H1 (cell line): ENCODE data around the gene PGD. TPM values are rescaled to one million over a fixed set of nuclear protein-coding genes. Genes with fewer than 3 reads are reported as not detected.

ENCODE experiments used
- CTCF ChIA-PET: fragments of 300-600 bp; sonication (Branson Sonifier 250); formaldehyde crosslinking; loops from one replicate; lab custom pipeline; 2021; ENCODE audit not compliant: partially characterized antibody; lab: Charles Lee
- POLR2A ChIA-PET: fragments of 300-600 bp; sonication (Branson Sonifier 250); formaldehyde crosslinking; loops from one replicate; lab custom pipeline; 2021; ENCODE audit warnings: inconsistent platforms; ENCODE audit not compliant: partially characterized antibody; lab: Charles Lee
- DNase-seq, 2 experiments: peaks; one replicate each; pipeline versions ENCODE4 v3.0.0 to v3.0.0-alpha.2; 2010 to 2022; ENCODE audit warnings: low spot score in 2 of 2, low read depth in 1 of 2, mixed read lengths in 1 of 2
- FAIRE-seq: peaks from 2 replicates; lab custom pipeline; 2011; peaks lifted over from hg19 to GRCh38; lab: Jason Lieb, UNC
- H2AFZ ChIP-seq: 2 replicates; pipeline ENCODE4 v1.8.1; 2012; ENCODE audit warnings: low read length, inconsistent platforms
- H2AK5ac ChIP-seq: 2 replicates; pipeline ENCODE4 v1.6.1; 2013; ENCODE audit warnings: low read depth, low read length
- H2BK120ac ChIP-seq: replicated peaks from 2 replicates; pipeline ENCODE3; 2013; ENCODE audit warnings: low read depth, low read length, inconsistent platforms
- H2BK12ac ChIP-seq: 2 replicates; pipeline ENCODE4 v1.6.1; 2013; ENCODE audit warnings: low read depth, low read length
- H2BK15ac ChIP-seq: 2 replicates; pipeline ENCODE4 v1.6.1; 2013; ENCODE audit warnings: low read length
- H2BK20ac ChIP-seq: 2 replicates; pipeline ENCODE4 v1.6.1; 2013; ENCODE audit warnings: low read length
- H2BK5ac ChIP-seq: 2 replicates; pipeline ENCODE4 v1.6.1; 2013; ENCODE audit warnings: low read depth, low read length
- H3K14ac ChIP-seq: 2 replicates; pipeline ENCODE4 v1.6.1; 2013; ENCODE audit warnings: inconsistent platforms; ENCODE audit not compliant: insufficient read length
- H3K18ac ChIP-seq: 2 replicates; pipeline ENCODE4 v1.6.1; 2013; ENCODE audit warnings: low read length; ENCODE audit errors: extremely low read depth
- H3K23ac ChIP-seq: 2 replicates; pipeline ENCODE4 v1.6.1; 2013; ENCODE audit warnings: inconsistent platforms; ENCODE audit not compliant: insufficient read length
- H3K23me2 ChIP-seq: 2 replicates; pipeline ENCODE4 v1.6.1; 2013; ENCODE audit warnings: low read depth, low read length
- H3K27ac ChIP-seq: 2 replicates; pipeline ENCODE4 v1.6.1; 2011; ENCODE audit warnings: low read depth, low read length, inconsistent platforms
- H3K27me3 ChIP-seq, 4 experiments: replicated peaks in 1 of 4; 1 replicate in 1 of 4; 2 replicates in 3 of 4; pipeline versions ENCODE4 v1.6.1 to v1.8.1; 2011 to 2013; ENCODE audit warnings: low read length in 3 of 4, mild to moderate bottlenecking in 3 of 4, inconsistent platforms in 2 of 4, mixed read lengths in 2 of 4, moderate library complexity in 1 of 4; ENCODE audit not compliant: control insufficient read depth in 3 of 4, insufficient read depth in 3 of 4; ENCODE audit errors: extremely low read depth in 1 of 4
- H3K36me3 ChIP-seq, 4 experiments: 2 replicates each; pipeline versions ENCODE4 v1.6.1 to v1.8.1; 2011 to 2013; ENCODE audit warnings: mild to moderate bottlenecking in 4 of 4, low read length in 3 of 4, moderate library complexity in 2 of 4, control low read depth in 1 of 4, inconsistent platforms in 1 of 4; ENCODE audit not compliant: insufficient read depth in 4 of 4, control insufficient read depth in 2 of 4
- H3K4ac ChIP-seq: replicated peaks from 2 replicates; pipeline ENCODE3; 2013; ENCODE audit warnings: low read length, low read depth, mixed read lengths, inconsistent platforms; ENCODE audit not compliant: insufficient read length
- H3K4me1 ChIP-seq, 4 experiments: replicated peaks in 1 of 4; 1 replicate in 1 of 4; 2 replicates in 3 of 4; pipeline versions ENCODE4 v1.6.1 to v1.8.1; 2011 to 2013; ENCODE audit warnings: low read length in 3 of 4, inconsistent platforms in 2 of 4, mixed read lengths in 1 of 4; ENCODE audit not compliant: insufficient read depth in 4 of 4, control insufficient read depth in 3 of 4
- H3K4me2 ChIP-seq, 2 experiments: 2 replicates each; pipeline versions ENCODE4 v1.6.1 to v1.8.1; 2011 to 2013; ENCODE audit warnings: low read depth in 2 of 2, low read length in 2 of 2, control low read depth in 1 of 2, inconsistent platforms in 1 of 2, mild to moderate bottlenecking in 1 of 2; ENCODE audit not compliant: insufficient read depth in 1 of 2
- H3K4me3 ChIP-seq, 4 experiments: fragments of 200-600, 300-600 bp in 1 of 4; sonication (generic), shearing (Covaris generic), sonication (Bioruptor Twin) in 1 of 4; 2 replicates each; pipeline versions ENCODE4 v1.5.1 to v1.8.1; 2011 to 2016; ENCODE audit warnings: low read length in 4 of 4, low read depth in 3 of 4, control low read depth in 2 of 4, inconsistent platforms in 2 of 4, mild to moderate bottlenecking in 2 of 4, mixed read lengths in 1 of 4, moderate library complexity in 1 of 4; ENCODE audit not compliant: insufficient read depth in 2 of 4; ENCODE audit errors: extremely low read depth in 1 of 4
- H3K56ac ChIP-seq: replicated peaks from 2 replicates; pipeline ENCODE3; 2013; ENCODE audit warnings: low read depth, mild to moderate bottlenecking, mixed read lengths, low read length, inconsistent platforms; ENCODE audit not compliant: insufficient read length
- H3K79me1 ChIP-seq: 2 replicates; pipeline ENCODE4 v1.6.1; 2013; ENCODE audit warnings: low read depth, low read length, control low read depth
- H3K79me2 ChIP-seq, 2 experiments: 2 replicates each; pipeline versions ENCODE4 v1.6.1 to v1.8.1; 2012 to 2013; ENCODE audit warnings: low read length in 2 of 2, mild to moderate bottlenecking in 2 of 2, inconsistent platforms in 1 of 2; ENCODE audit not compliant: insufficient read depth in 2 of 2, control insufficient read depth in 1 of 2
- H3K9ac ChIP-seq, 4 experiments: replicated peaks in 1 of 4; 1 replicate in 1 of 4; 2 replicates in 3 of 4; pipeline versions ENCODE4 v1.6.1 to v1.8.1; 2011 to 2013; ENCODE audit warnings: low read depth in 3 of 4, low read length in 3 of 4, control low read depth in 2 of 4, mild to moderate bottlenecking in 2 of 4, moderate library complexity in 2 of 4, inconsistent platforms in 1 of 4; ENCODE audit errors: extremely low read depth in 1 of 4
- H3K9me3 ChIP-seq, 2 experiments: 2 replicates each; pipeline versions ENCODE4 v1.6.1 to v1.8.1; 2012 to 2013; ENCODE audit warnings: mild to moderate bottlenecking in 2 of 2, moderate library complexity in 2 of 2, control low read depth in 1 of 2, inconsistent platforms in 1 of 2, low read depth in 1 of 2, low read length in 1 of 2, mixed read lengths in 1 of 2; ENCODE audit not compliant: insufficient read depth in 2 of 2
- H4K20me1 ChIP-seq, 2 experiments: replicated peaks in 1 of 2; 2 replicates each; pipeline versions ENCODE3 to v1.8.1; 2011 to 2013; ENCODE audit warnings: inconsistent platforms in 2 of 2, low read length in 2 of 2, mild to moderate bottlenecking in 1 of 2; ENCODE audit not compliant: insufficient read depth in 2 of 2, control insufficient read depth in 1 of 2
- H4K5ac ChIP-seq: 2 replicates; pipeline ENCODE4 v1.6.1; 2013; ENCODE audit warnings: low read length, low read depth, mixed read lengths, inconsistent platforms; ENCODE audit not compliant: insufficient read length
- H4K8ac ChIP-seq: 2 replicates; pipeline ENCODE4 v1.8.0; 2013; ENCODE audit warnings: mild to moderate bottlenecking, moderate library complexity, low read length, inconsistent platforms; ENCODE audit not compliant: insufficient read depth; ENCODE audit errors: extremely low read depth
- H4K91ac ChIP-seq: replicated peaks from 2 replicates; pipeline ENCODE3; 2013; ENCODE audit warnings: low read length, mixed read lengths, inconsistent platforms; ENCODE audit not compliant: insufficient read length
- CREB1 ChIP-seq: IDR thresholded peaks from 2 replicates; pipeline ENCODE4 v1.6.1; 2012; ENCODE audit warnings: inconsistent platforms
- SAP30 ChIP-seq: fragments of 300-600 bp; sonication (generic); IDR thresholded peaks from 2 replicates; pipeline ENCODE4 v1.7.1; 2012; ENCODE audit warnings: low read length, moderate library complexity, mild to moderate bottlenecking, inconsistent platforms; ENCODE audit not compliant: insufficient read depth, insufficient replicate concordance
- SP2 ChIP-seq: IDR thresholded peaks from 2 replicates; pipeline ENCODE4 v1.6.1; 2012; ENCODE audit warnings: mild to moderate bottlenecking, low read length, inconsistent platforms
- WGBS, 2 experiments: shearing (Covaris generic) in 1 of 2; methylation state at CpG; one replicate each; pipeline versions ENCODE4 v1.1.6 to v1.1.7; 2013 to 2015; ENCODE audit warnings: low lambda C conversion rate in 2 of 2, mixed read lengths in 2 of 2, inconsistent platforms in 1 of 2, low coverage in 1 of 2, missing lambda C conversion rate in 1 of 2; ENCODE audit not compliant: insufficient replicate concordance in 2 of 2, insufficient coverage in 1 of 2, insufficient read length in 1 of 2; ENCODE audit errors: extremely low coverage in 1 of 2, missing lambda C conversion rate in 1 of 2; 5-methylcytosine and 5-hydroxymethylcytosine counted together
- polyA plus RNA-seq, 7 experiments: library from polyadenylated mRNA; depleted of rRNA in 3 of 7; stranded (reverse) in 5 of 7; unstranded in 2 of 7; fragments of >200 nt in 5 of 7; fragments of 200-250 nt in 2 of 7; gene quantifications; 1 replicate in 5 of 7; 2 replicates in 1 of 7; 4 replicates in 1 of 7; pipeline versions ENCODE4 v1.2.1 to v1.2.3, GENCODE V29; 2011 to 2013; ENCODE audit warnings: missing spikeins in 2 of 7, mixed read lengths in 2 of 7
- total RNA-seq: library from RNA; stranded (reverse); fragmentation: NEBNext Ultra II Directional; extraction: Animal tissue kit (Norgen Biotek cat#: 25700); gene quantifications from 2 replicates; pipeline ENCODE4 v1.2.1, GENCODE V29; 2021

Gene PGD
- total and polyA plus RNA-seq, 2 of the 8 experiments (the other 6 are each of a cell fraction or from before 2014, with no cell fraction given) = 191 to 331 TPM

DNA sequence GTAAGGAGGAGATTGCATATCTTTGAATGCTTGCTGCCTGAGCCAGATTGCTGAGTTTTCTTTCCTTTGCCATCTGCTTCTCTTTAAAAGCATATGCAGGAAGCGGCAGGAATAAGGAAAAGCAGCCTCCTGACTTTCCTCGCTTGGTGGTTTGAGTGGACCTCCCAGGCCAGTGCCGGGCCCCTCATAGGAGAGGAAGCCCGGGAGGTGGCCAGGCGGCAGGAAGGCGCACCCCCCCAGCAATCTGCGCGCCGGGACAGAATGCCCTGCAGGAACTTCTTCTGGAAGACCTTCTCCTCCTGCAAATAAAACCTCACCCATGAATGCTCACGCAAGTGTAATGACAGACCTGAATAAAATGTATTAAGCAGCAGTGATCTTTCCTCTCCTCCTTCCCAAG lies 52.4 kb downstream of the PGD start:
- peak overlapping the region in 1 of 4 experiments; percentile 2; a peak in 1 of 8 replicates for H3K4me3 ChIP-seq
- H3K4ac ChIP-seq = no peak overlapping the region
- H3K14ac ChIP-seq = no peak overlapping the region
- no peak overlapping the region for H2AFZ ChIP-seq
- no peak overlapping the region for H2BK5ac ChIP-seq
- H4K91ac ChIP-seq = no peak overlapping the region
- POLR2A ChIA-PET = interaction anchor here (0.9 to 2.1 kb wide), 4 partner anchors 9 to 24 kb away, joined by 6 to 7 read pairs (median 6); partner anchors contain the start of genes CENPS and PEX14
- H3K27ac ChIP-seq = no peak overlapping the region
- no peak overlapping the region for H2BK12ac ChIP-seq
- peak overlapping the region in 1 of 2 experiments; percentile 20; a peak in 1 of 4 replicates for H3K4me2 ChIP-seq
- no peaks in the 10 kb centered on the region for H3K79me1 ChIP-seq
- no peak overlapping the region for H4K8ac ChIP-seq
- no peak overlapping the region for H2BK120ac ChIP-seq
- no peaks in the 10 kb centered on the region for H3K79me2 ChIP-seq
- FAIRE-seq = no peak
- H2BK15ac ChIP-seq = no peak overlapping the region
- H3K23ac ChIP-seq = no peak overlapping the region
- CTCF ChIA-PET = interaction anchor here (0.8 to 7.4 kb wide), 7 partner anchors 8 to 667 kb away, joined by 3 to 34 read pairs (median 4); partner anchors contain the start of gene CENPS
- H3K27me3 ChIP-seq = no peaks in the 10 kb centered on the region
- no peak overlapping the region for H3K56ac ChIP-seq
- no peaks in the 10 kb centered on the region for H3K23me2 ChIP-seq
- peaks cover 0 to 4% of the 10 kb centered on the region in 2 experiments for H4K20me1 ChIP-seq
- no peaks in the 10 kb centered on the region for H3K9me3 ChIP-seq
- no peak overlapping the region for H3K18ac ChIP-seq
- H3K9ac ChIP-seq = no peak overlapping the region
- TF ChIP-seq SAP30 = no peak
- no peak for TF ChIP-seq SP2
- TF ChIP-seq CREB1 = no peak
- TF ChIP-seq, all 59 proteins: peak for 0
- WGBS, 2 experiments = 37% methylated on average over 10 of the region's 10 CpGs; no CpG with 5 or more reads in 1 of the 2 experiments
- no peak overlapping the region for H2BK20ac ChIP-seq
- H3K4me1 ChIP-seq = peaks cover 0 to 9% (median 5%) of the 10 kb centered on the region in 4 experiments; a peak in 5 of 7 replicates
- DNase-seq = no peak
- no peak overlapping the region for H4K5ac ChIP-seq
- no peak overlapping the region for H2AK5ac ChIP-seq
- no peaks in the 10 kb centered on the region; a peak in 2 of 8 replicates for H3K36me3 ChIP-seq
